H1 (cell line): ENCODE results near the gene QSOX1. TPM values are rescaled to one million over a fixed set of nuclear protein-coding genes. Genes with fewer than 3 reads are reported as not detected.

Experiments
- CTCF ChIA-PET: fragments of 300-600 bp; sonication (Branson Sonifier 250); formaldehyde crosslinking; loops from one replicate; lab custom pipeline; 2021; ENCODE audit not compliant: partially characterized antibody; lab: Charles Lee
- POLR2A ChIA-PET: fragments of 300-600 bp; sonication (Branson Sonifier 250); formaldehyde crosslinking; loops from one replicate; lab custom pipeline; 2021; ENCODE audit warnings: inconsistent platforms; ENCODE audit not compliant: partially characterized antibody; lab: Charles Lee
- DNase-seq, 2 experiments: peaks; one replicate each; pipeline versions ENCODE4 v3.0.0 to v3.0.0-alpha.2; 2010 to 2022; ENCODE audit warnings: low spot score in 2 of 2, low read depth in 1 of 2, mixed read lengths in 1 of 2
- FAIRE-seq: peaks from 2 replicates; lab custom pipeline; 2011; peaks lifted over from hg19 to GRCh38; lab: Jason Lieb, UNC
- H2AFZ ChIP-seq: 2 replicates; pipeline ENCODE4 v1.8.1; 2012; ENCODE audit warnings: low read length, inconsistent platforms
- H2AK5ac ChIP-seq: 2 replicates; pipeline ENCODE4 v1.6.1; 2013; ENCODE audit warnings: low read depth, low read length
- H2BK120ac ChIP-seq: replicated peaks from 2 replicates; pipeline ENCODE3; 2013; ENCODE audit warnings: low read depth, low read length, inconsistent platforms
- H2BK12ac ChIP-seq: 2 replicates; pipeline ENCODE4 v1.6.1; 2013; ENCODE audit warnings: low read depth, low read length
- H2BK15ac ChIP-seq: 2 replicates; pipeline ENCODE4 v1.6.1; 2013; ENCODE audit warnings: low read length
- H2BK20ac ChIP-seq: 2 replicates; pipeline ENCODE4 v1.6.1; 2013; ENCODE audit warnings: low read length
- H2BK5ac ChIP-seq: 2 replicates; pipeline ENCODE4 v1.6.1; 2013; ENCODE audit warnings: low read depth, low read length
- H3K14ac ChIP-seq: 2 replicates; pipeline ENCODE4 v1.6.1; 2013; ENCODE audit warnings: inconsistent platforms; ENCODE audit not compliant: insufficient read length
- H3K18ac ChIP-seq: 2 replicates; pipeline ENCODE4 v1.6.1; 2013; ENCODE audit warnings: low read length; ENCODE audit errors: extremely low read depth
- H3K23ac ChIP-seq: 2 replicates; pipeline ENCODE4 v1.6.1; 2013; ENCODE audit warnings: inconsistent platforms; ENCODE audit not compliant: insufficient read length
- H3K23me2 ChIP-seq: 2 replicates; pipeline ENCODE4 v1.6.1; 2013; ENCODE audit warnings: low read depth, low read length
- H3K27ac ChIP-seq: 2 replicates; pipeline ENCODE4 v1.6.1; 2011; ENCODE audit warnings: low read depth, low read length, inconsistent platforms
- H3K27me3 ChIP-seq, 4 experiments: replicated peaks in 1 of 4; 1 replicate in 1 of 4; 2 replicates in 3 of 4; pipeline versions ENCODE4 v1.6.1 to v1.8.1; 2011 to 2013; ENCODE audit warnings: low read length in 3 of 4, mild to moderate bottlenecking in 3 of 4, inconsistent platforms in 2 of 4, mixed read lengths in 2 of 4, moderate library complexity in 1 of 4; ENCODE audit not compliant: control insufficient read depth in 3 of 4, insufficient read depth in 3 of 4; ENCODE audit errors: extremely low read depth in 1 of 4
- H3K36me3 ChIP-seq, 4 experiments: 2 replicates each; pipeline versions ENCODE4 v1.6.1 to v1.8.1; 2011 to 2013; ENCODE audit warnings: mild to moderate bottlenecking in 4 of 4, low read length in 3 of 4, moderate library complexity in 2 of 4, control low read depth in 1 of 4, inconsistent platforms in 1 of 4; ENCODE audit not compliant: insufficient read depth in 4 of 4, control insufficient read depth in 2 of 4
- H3K4ac ChIP-seq: replicated peaks from 2 replicates; pipeline ENCODE3; 2013; ENCODE audit warnings: low read length, low read depth, mixed read lengths, inconsistent platforms; ENCODE audit not compliant: insufficient read length
- H3K4me1 ChIP-seq, 4 experiments: replicated peaks in 1 of 4; 1 replicate in 1 of 4; 2 replicates in 3 of 4; pipeline versions ENCODE4 v1.6.1 to v1.8.1; 2011 to 2013; ENCODE audit warnings: low read length in 3 of 4, inconsistent platforms in 2 of 4, mixed read lengths in 1 of 4; ENCODE audit not compliant: insufficient read depth in 4 of 4, control insufficient read depth in 3 of 4
- H3K4me2 ChIP-seq, 2 experiments: 2 replicates each; pipeline versions ENCODE4 v1.6.1 to v1.8.1; 2011 to 2013; ENCODE audit warnings: low read depth in 2 of 2, low read length in 2 of 2, control low read depth in 1 of 2, inconsistent platforms in 1 of 2, mild to moderate bottlenecking in 1 of 2; ENCODE audit not compliant: insufficient read depth in 1 of 2
- H3K4me3 ChIP-seq, 4 experiments: fragments of 200-600, 300-600 bp in 1 of 4; sonication (generic), shearing (Covaris generic), sonication (Bioruptor Twin) in 1 of 4; 2 replicates each; pipeline versions ENCODE4 v1.5.1 to v1.8.1; 2011 to 2016; ENCODE audit warnings: low read length in 4 of 4, low read depth in 3 of 4, control low read depth in 2 of 4, inconsistent platforms in 2 of 4, mild to moderate bottlenecking in 2 of 4, mixed read lengths in 1 of 4, moderate library complexity in 1 of 4; ENCODE audit not compliant: insufficient read depth in 2 of 4; ENCODE audit errors: extremely low read depth in 1 of 4
- H3K56ac ChIP-seq: replicated peaks from 2 replicates; pipeline ENCODE3; 2013; ENCODE audit warnings: low read depth, mild to moderate bottlenecking, mixed read lengths, low read length, inconsistent platforms; ENCODE audit not compliant: insufficient read length
- H3K79me1 ChIP-seq: 2 replicates; pipeline ENCODE4 v1.6.1; 2013; ENCODE audit warnings: low read depth, low read length, control low read depth
- H3K79me2 ChIP-seq, 2 experiments: 2 replicates each; pipeline versions ENCODE4 v1.6.1 to v1.8.1; 2012 to 2013; ENCODE audit warnings: low read length in 2 of 2, mild to moderate bottlenecking in 2 of 2, inconsistent platforms in 1 of 2; ENCODE audit not compliant: insufficient read depth in 2 of 2, control insufficient read depth in 1 of 2
- H3K9ac ChIP-seq, 4 experiments: replicated peaks in 1 of 4; 1 replicate in 1 of 4; 2 replicates in 3 of 4; pipeline versions ENCODE4 v1.6.1 to v1.8.1; 2011 to 2013; ENCODE audit warnings: low read depth in 3 of 4, low read length in 3 of 4, control low read depth in 2 of 4, mild to moderate bottlenecking in 2 of 4, moderate library complexity in 2 of 4, inconsistent platforms in 1 of 4; ENCODE audit errors: extremely low read depth in 1 of 4
- H3K9me3 ChIP-seq, 2 experiments: 2 replicates each; pipeline versions ENCODE4 v1.6.1 to v1.8.1; 2012 to 2013; ENCODE audit warnings: mild to moderate bottlenecking in 2 of 2, moderate library complexity in 2 of 2, control low read depth in 1 of 2, inconsistent platforms in 1 of 2, low read depth in 1 of 2, low read length in 1 of 2, mixed read lengths in 1 of 2; ENCODE audit not compliant: insufficient read depth in 2 of 2
- H4K20me1 ChIP-seq, 2 experiments: replicated peaks in 1 of 2; 2 replicates each; pipeline versions ENCODE3 to v1.8.1; 2011 to 2013; ENCODE audit warnings: inconsistent platforms in 2 of 2, low read length in 2 of 2, mild to moderate bottlenecking in 1 of 2; ENCODE audit not compliant: insufficient read depth in 2 of 2, control insufficient read depth in 1 of 2
- H4K5ac ChIP-seq: 2 replicates; pipeline ENCODE4 v1.6.1; 2013; ENCODE audit warnings: low read length, low read depth, mixed read lengths, inconsistent platforms; ENCODE audit not compliant: insufficient read length
- H4K8ac ChIP-seq: 2 replicates; pipeline ENCODE4 v1.8.0; 2013; ENCODE audit warnings: mild to moderate bottlenecking, moderate library complexity, low read length, inconsistent platforms; ENCODE audit not compliant: insufficient read depth; ENCODE audit errors: extremely low read depth
- H4K91ac ChIP-seq: replicated peaks from 2 replicates; pipeline ENCODE3; 2013; ENCODE audit warnings: low read length, mixed read lengths, inconsistent platforms; ENCODE audit not compliant: insufficient read length
- BCL11A ChIP-seq, 2 experiments: IDR thresholded peaks; one replicate each; pipeline ENCODE4 v1.6.1; 2011; ENCODE audit warnings: low read depth in 2 of 2, low read length in 2 of 2, mild to moderate bottlenecking in 2 of 2
- CEBPB ChIP-seq: IDR thresholded peaks from 2 replicates; pipeline ENCODE4 v1.6.1; 2012; ENCODE audit warnings: low read depth, low read length
- CTBP2 ChIP-seq: IDR thresholded peaks from 2 replicates; pipeline ENCODE4 v1.7.0; 2011; ENCODE audit warnings: borderline replicate concordance, mild to moderate bottlenecking, moderate library complexity, mixed read lengths, low read length; ENCODE audit not compliant: insufficient read depth, insufficient read length
- CTCF ChIP-seq, 3 experiments: IDR thresholded peaks; 1 replicate in 2 of 3; 2 replicates in 1 of 3; pipeline versions ENCODE4 v1.5.1 to v1.6.1; 2011; ENCODE audit warnings: low read length in 3 of 3, mild to moderate bottlenecking in 3 of 3, inconsistent platforms in 2 of 3, low read depth in 1 of 3, moderate library complexity in 1 of 3; ENCODE audit not compliant: insufficient read depth in 1 of 3; ENCODE audit errors: control extremely low read depth in 1 of 3
- HDAC2 ChIP-seq, 2 experiments: fragments of 300-600 bp in 1 of 2; sonication (generic) in 1 of 2; IDR thresholded peaks; 2 replicates each; pipeline ENCODE4 v1.6.1; 2011 to 2012; ENCODE audit warnings: low read depth in 2 of 2, low read length in 2 of 2, mild to moderate bottlenecking in 2 of 2, moderate library complexity in 2 of 2, borderline replicate concordance in 1 of 2, inconsistent platforms in 1 of 2
- NRF1 ChIP-seq: IDR thresholded peaks from 2 replicates; pipeline ENCODE4 v1.6.1; 2011; ENCODE audit warnings: mild to moderate bottlenecking, low read depth, low read length, improper control_type of control experiment
- POLR2A ChIP-seq, 2 experiments: IDR thresholded peaks; 1 replicate in 1 of 2; 2 replicates in 1 of 2; pipeline ENCODE4 v1.6.1; 2011; ENCODE audit warnings: low read depth in 2 of 2, low read length in 2 of 2, mild to moderate bottlenecking in 2 of 2; ENCODE audit errors: control extremely low read depth in 1 of 2
- RNF2 ChIP-seq: fragments of 200-900, 300-1000 bp; sonication (generic); IDR thresholded peaks from 2 replicates; pipeline ENCODE4 v1.7.1; 2016; ENCODE audit warnings: borderline replicate concordance, low read depth, mild to moderate bottlenecking, antibody characterized with exemption, low read length; ENCODE audit not compliant: poor library complexity, severe bottlenecking; ENCODE audit errors: missing control alignments
- SP4 ChIP-seq: IDR thresholded peaks from 2 replicates; pipeline ENCODE4 v1.6.1; 2012; ENCODE audit warnings: low read length, inconsistent platforms
- TAF1 ChIP-seq: IDR thresholded peaks from 2 replicates; pipeline ENCODE4 v1.6.1; 2011; ENCODE audit warnings: mild to moderate bottlenecking, low read depth, low read length
- ZNF274 ChIP-seq: IDR thresholded peaks from 2 replicates; pipeline ENCODE4 v1.7.0; 2012; ENCODE audit warnings: low read length, borderline replicate concordance; ENCODE audit errors: extremely low read depth
- WGBS, 2 experiments: shearing (Covaris generic) in 1 of 2; methylation state at CpG; one replicate each; pipeline versions ENCODE4 v1.1.6 to v1.1.7; 2013 to 2015; ENCODE audit warnings: low lambda C conversion rate in 2 of 2, mixed read lengths in 2 of 2, inconsistent platforms in 1 of 2, low coverage in 1 of 2, missing lambda C conversion rate in 1 of 2; ENCODE audit not compliant: insufficient replicate concordance in 2 of 2, insufficient coverage in 1 of 2, insufficient read length in 1 of 2; ENCODE audit errors: extremely low coverage in 1 of 2, missing lambda C conversion rate in 1 of 2; 5-methylcytosine and 5-hydroxymethylcytosine counted together
- polyA plus RNA-seq, 7 experiments: library from polyadenylated mRNA; depleted of rRNA in 3 of 7; stranded (reverse) in 5 of 7; unstranded in 2 of 7; fragments of >200 nt in 5 of 7; fragments of 200-250 nt in 2 of 7; gene quantifications; 1 replicate in 5 of 7; 2 replicates in 1 of 7; 4 replicates in 1 of 7; pipeline versions ENCODE4 v1.2.1 to v1.2.3, GENCODE V29; 2011 to 2013; ENCODE audit warnings: missing spikeins in 2 of 7, mixed read lengths in 2 of 7
- total RNA-seq: library from RNA; stranded (reverse); fragmentation: NEBNext Ultra II Directional; extraction: Animal tissue kit (Norgen Biotek cat#: 25700); gene quantifications from 2 replicates; pipeline ENCODE4 v1.2.1, GENCODE V29; 2021

Gene QSOX1
- total and polyA plus RNA-seq, 2 of the 8 experiments (the other 6 are each of a cell fraction or from before 2014, with no cell fraction given), result 97.7 to 123 TPM

- no peak overlapping the region for H3K18ac ChIP-seq
- H4K8ac ChIP-seq, result no peak overlapping the region
- no peaks in the 10 kb centered on the region for H3K36me3 ChIP-seq
- no peak overlapping the region for H3K27ac ChIP-seq
- H3K23me2 ChIP-seq, result peaks cover 2% of the 10 kb centered on the region; the same call in 1 of the 2 replicates
- H3K23ac ChIP-seq, result no peak overlapping the region
- no peak overlapping the region for H2BK5ac ChIP-seq
- no peak overlapping the region for H2BK12ac ChIP-seq
- H3K79me2 ChIP-seq, result no peaks in the 10 kb centered on the region; a peak in 1 of 4 replicates
- peaks cover 0 to 2% of the 10 kb centered on the region in 2 experiments for H4K20me1 ChIP-seq
- CTCF ChIA-PET, result interaction anchor here (2.7 to 17.1 kb wide), 5 partner anchors 14 to 170 kb away, joined by 9 to 244 read pairs (median 30); no protein-coding TSS in a partner anchor
- no peak overlapping the region for H2AK5ac ChIP-seq
- POLR2A ChIA-PET, result interaction anchor here (1.7 to 3.4 kb wide), 2 partner anchors 11 to 15 kb away, joined by 6 to 12 read pairs; no protein-coding TSS in a partner anchor
- no peaks in the 10 kb centered on the region; a peak in 1 of 7 replicates for H3K27me3 ChIP-seq
- DNase-seq, result no peak
- TF ChIP-seq ZNF274, result no peak
- no peak for TF ChIP-seq CTCF (IDR thresholded peaks at IDR 0.05; ENCODE audit: control extremely low read depth in 1 of 3, insufficient read depth in 1 of 3, low read depth in 1 of 3, low read length in 3 of 3)
- no peak for TF ChIP-seq HDAC2 (IDR thresholded peaks at IDR 0.05; ENCODE audit: borderline replicate concordance in 1 of 2, low read depth in 2 of 2, low read length in 2 of 2)
- TF ChIP-seq SP4, result no peak
- TF ChIP-seq TAF1, result no peak
- no peak for TF ChIP-seq RNF2
- TF ChIP-seq NRF1, result no peak
- no peak for TF ChIP-seq CEBPB
- no peak for TF ChIP-seq CTBP2
- TF ChIP-seq BCL11A (IDR thresholded peaks at IDR 0.05; ENCODE audit: low read depth in 2 of 2, low read length in 2 of 2), result no peak
- TF ChIP-seq POLR2A (IDR thresholded peaks at IDR 0.05; ENCODE audit: control extremely low read depth in 1 of 2, low read depth in 2 of 2, low read length in 2 of 2), result no peak
- WGBS, 2 experiments, result 90% methylated on average over 5 of the region's 5 CpGs; no CpG with 5 or more reads in 1 of the 2 experiments
- no peak overlapping the region for H2BK120ac ChIP-seq
- no peak for FAIRE-seq
- no peak overlapping the region for H3K56ac ChIP-seq
- no peaks in the 10 kb centered on the region for H3K9me3 ChIP-seq
- no peak overlapping the region for H3K14ac ChIP-seq
- no peak overlapping the region for H4K91ac ChIP-seq
- H2BK15ac ChIP-seq, result no peak overlapping the region
- H3K9ac ChIP-seq, result no peak overlapping the region
- H3K4ac ChIP-seq, result no peak overlapping the region
- H3K4me3 ChIP-seq, result no peak overlapping the region
- no peak overlapping the region for H2AFZ ChIP-seq
- no peak overlapping the region for H3K4me2 ChIP-seq
- no peaks in the 10 kb centered on the region for H3K79me1 ChIP-seq
- H3K4me1 ChIP-seq, result peaks cover 10 to 30% (median 22%) of the 10 kb centered on the region in 4 experiments
- no peak overlapping the region for H2BK20ac ChIP-seq
- H4K5ac ChIP-seq, result no peak overlapping the region
Observed at GRCh38 chr1:180246579-180246978, 91.9 kb downstream of the QSOX1 start.
